ENCODE results near the gene DOCK3. TPM values are rescaled to one million over a fixed set of nuclear protein-coding genes. Genes with fewer than 3 reads are reported as not detected.

Gene DOCK3
- total RNA-seq, 1 experiment from 2014 or later = 8.3 TPM

DNA sequence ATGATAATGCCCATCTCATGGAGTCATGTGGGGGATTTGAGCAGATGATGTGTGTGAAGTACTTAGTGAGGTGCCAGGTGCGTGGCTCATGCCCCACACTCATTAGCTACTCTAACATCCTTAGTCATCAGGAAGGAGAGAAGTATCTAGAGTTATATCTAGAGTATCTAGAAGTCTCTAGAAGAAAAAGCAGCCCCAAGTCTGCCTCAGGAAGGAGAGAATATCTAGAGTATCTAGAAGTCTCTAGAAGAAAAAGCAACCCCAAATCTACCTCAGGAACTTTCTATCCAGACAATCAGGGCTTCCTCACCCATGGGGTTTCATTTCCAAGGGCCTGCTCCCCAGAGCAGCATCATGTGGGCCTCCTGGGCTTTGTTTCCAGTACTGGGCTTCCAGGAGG lies 24.7 kb upstream of the DOCK3 start:
- Histone ChIP-seq H2BK5ac (ENCODE audit: insufficient read length, low read length) (no peak overlapping the region), H2AK5ac (ENCODE audit: insufficient read length, low read length) (no peak overlapping the region), H3K79me1 (ENCODE audit: insufficient read depth, low read depth, low read length, poor library complexity, severe bottlenecking) (no peaks in the 10 kb centered on the region), H3K27ac (ENCODE audit: insufficient read length, low read depth, low read length) (no peak overlapping the region), H3K23me2 (ENCODE audit: insufficient read length, low read depth, low read length, poor library complexity, severe bottlenecking) (no peaks in the 10 kb centered on the region), H3K4me2 (ENCODE audit: insufficient read depth, insufficient read length, low read length) (no peak overlapping the region), H2BK15ac (ENCODE audit: low read depth, low read length) (no peak overlapping the region), H3T11ph (ENCODE audit: low read length) (no peak overlapping the region), H3K9me3 (ENCODE audit: control insufficient read depth, low read depth, low read length) (no peaks in the 10 kb centered on the region), H2BK20ac (ENCODE audit: low read depth, low read length, poor library complexity, severe bottlenecking) (no peak overlapping the region), H3K27me3 (ENCODE audit: insufficient read depth, low read length) (no peaks in the 10 kb centered on the region), H3K9ac (ENCODE audit: extremely low read depth, insufficient read length, low read length) (no peak overlapping the region), H3K14ac (ENCODE audit: insufficient read depth, low read length) (no peak overlapping the region), H4K8ac (replicated peaks; ENCODE audit: insufficient read length, low read depth, low read length) (no peak overlapping the region), H3K18ac (ENCODE audit: insufficient read length, low read depth, low read length) (no peak overlapping the region), H3K4ac (ENCODE audit: low read depth, low read length) (no peak overlapping the region), H2BK12ac (ENCODE audit: insufficient read length, low read depth, low read length) (no peak overlapping the region), H4K20me1 (ENCODE audit: control insufficient read depth, insufficient read depth, insufficient read length) (no peaks in the 10 kb centered on the region), H3K4me1 (ENCODE audit: insufficient read depth, low read length) (peaks cover 5% of the 10 kb centered on the region; the same call in 1 of the 2 replicates), H2BK120ac (ENCODE audit: low read depth, low read length, poor library complexity, severe bottlenecking) (no peak overlapping the region), H3K56ac (ENCODE audit: insufficient read length, low read depth, low read length) (no peak overlapping the region), H4K91ac (ENCODE audit: insufficient read length, low read depth, low read length) (no peak overlapping the region), H2AFZ (ENCODE audit: low read length) (no peak overlapping the region), H3K23ac (ENCODE audit: insufficient read length, low read depth, low read length) (no peak overlapping the region), H4K5ac (ENCODE audit: insufficient read length, low read depth, low read length) (no peak overlapping the region), H3K79me2 (ENCODE audit: insufficient read depth, low read length) (no peaks in the 10 kb centered on the region)
- DNase-seq = no peak
- peaks cover 4% of the 10 kb centered on the region for H3K27me3 Mint-ChIP-seq (ENCODE audit: low read depth)
- H3K9me3 Mint-ChIP-seq = no peaks in the 10 kb centered on the region
- H3K4me3 Mint-ChIP-seq = no peak overlapping the region
- H3K27ac Mint-ChIP-seq = no peak overlapping the region
- TF ChIP-seq, protein P1, sequence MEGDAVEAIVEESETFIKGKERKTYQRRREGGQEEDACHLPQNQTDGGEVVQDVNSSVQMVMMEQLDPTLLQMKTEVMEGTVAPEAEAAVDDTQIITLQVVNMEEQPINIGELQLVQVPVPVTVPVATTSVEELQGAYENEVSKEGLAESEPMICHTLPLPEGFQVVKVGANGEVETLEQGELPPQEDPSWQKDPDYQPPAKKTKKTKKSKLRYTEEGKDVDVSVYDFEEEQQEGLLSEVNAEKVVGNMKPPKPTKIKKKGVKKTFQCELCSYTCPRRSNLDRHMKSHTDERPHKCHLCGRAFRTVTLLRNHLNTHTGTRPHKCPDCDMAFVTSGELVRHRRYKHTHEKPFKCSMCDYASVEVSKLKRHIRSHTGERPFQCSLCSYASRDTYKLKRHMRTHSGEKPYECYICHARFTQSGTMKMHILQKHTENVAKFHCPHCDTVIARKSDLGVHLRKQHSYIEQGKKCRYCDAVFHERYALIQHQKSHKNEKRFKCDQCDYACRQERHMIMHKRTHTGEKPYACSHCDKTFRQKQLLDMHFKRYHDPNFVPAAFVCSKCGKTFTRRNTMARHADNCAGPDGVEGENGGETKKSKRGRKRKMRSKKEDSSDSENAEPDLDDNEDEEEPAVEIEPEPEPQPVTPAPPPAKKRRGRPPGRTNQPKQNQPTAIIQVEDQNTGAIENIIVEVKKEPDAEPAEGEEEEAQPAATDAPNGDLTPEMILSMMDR (conservative IDR thresholded peaks at IDR 0.05) = no peak
- H3K4me1 Mint-ChIP-seq = peaks cover 23 to 30% of the 10 kb centered on the region in 2 experiments
- H3K36me3 Mint-ChIP-seq (ENCODE audit: insufficient read depth in 1 of 3, low read depth in 3 of 3) = peaks cover 2 to 19% (median 9%) of the 10 kb centered on the region in 3 experiments; a peak in 6 of 7 replicates
- WGBS (ENCODE audit: extremely low coverage, insufficient read length, low lambda C conversion rate) = no CpG with 5 or more reads among the region's 1 CpG

All from H9 (cell line).